HG02642 (cell line): ENCODE data around the gene TUB.

Experiments used
- ATAC-seq: cut with Tn5 transposase; IDR thresholded peaks from one replicate; pipeline ENCODE4 v1.9.1; 2021; ENCODE audit warnings: mild to moderate bottlenecking; ENCODE audit not compliant: unreplicated experiment, poor library complexity

TUB gene

GRCh38 chr11:8067567-8067928 is 13.5 kb upstream of the TUB start:
- no peak for ATAC-seq

DNA sequence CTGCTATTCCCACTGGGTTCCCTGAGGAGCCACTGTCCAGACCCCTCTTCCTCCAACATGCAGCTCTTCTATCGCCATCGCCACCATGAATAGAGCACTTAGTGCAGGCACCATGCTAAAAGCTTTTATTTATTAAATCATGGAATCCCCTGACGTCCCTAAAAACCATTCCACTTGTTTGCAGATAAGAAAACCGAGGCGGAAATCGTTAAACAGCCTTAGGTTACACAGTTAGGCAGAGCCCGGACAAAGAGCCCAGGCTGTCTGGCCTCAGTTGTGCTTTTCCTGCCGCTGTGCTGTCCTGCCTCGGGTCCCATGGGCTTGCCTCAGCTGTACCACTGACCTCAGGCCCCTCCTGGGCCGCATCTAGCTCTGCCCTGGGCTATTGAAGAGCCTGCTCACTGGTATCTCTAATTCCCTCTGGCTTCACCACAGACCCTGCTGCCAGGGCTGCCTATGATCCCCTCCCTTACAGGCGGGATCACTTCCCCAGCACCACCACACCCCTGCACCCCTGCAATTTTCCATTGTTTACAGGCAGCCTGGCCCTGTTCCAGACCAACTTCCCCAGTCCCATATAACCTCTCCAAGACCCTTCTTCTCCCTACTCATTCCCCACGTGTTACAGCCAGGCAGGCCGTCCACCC is 13.0 kb upstream of the TUB start:
- no peak for ATAC-seq

- no peak for ATAC-seq
Measured at GRCh38 chr11:8068605-8069221, 12.3 kb upstream of the TUB start.

DNA sequence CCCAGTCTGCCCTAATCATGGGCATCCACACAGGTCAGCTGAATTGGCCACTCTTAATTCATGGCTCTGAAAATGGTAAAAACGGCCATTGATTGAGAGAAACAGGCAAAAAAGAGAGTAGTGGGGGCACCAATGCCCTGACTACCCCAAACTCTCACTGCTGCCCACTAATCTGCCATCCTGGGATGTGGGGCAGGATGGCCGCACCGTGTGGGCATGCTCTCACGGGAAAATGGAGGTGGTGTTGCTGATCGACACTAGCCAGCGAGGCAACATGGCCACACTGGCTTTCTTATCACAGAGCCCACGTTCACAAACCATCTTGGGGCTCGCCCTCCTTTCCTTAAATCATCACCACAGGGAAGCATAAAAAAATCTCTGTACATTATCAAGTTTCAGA is 11.2 kb upstream of the TUB start:
- no peak for ATAC-seq

DNA sequence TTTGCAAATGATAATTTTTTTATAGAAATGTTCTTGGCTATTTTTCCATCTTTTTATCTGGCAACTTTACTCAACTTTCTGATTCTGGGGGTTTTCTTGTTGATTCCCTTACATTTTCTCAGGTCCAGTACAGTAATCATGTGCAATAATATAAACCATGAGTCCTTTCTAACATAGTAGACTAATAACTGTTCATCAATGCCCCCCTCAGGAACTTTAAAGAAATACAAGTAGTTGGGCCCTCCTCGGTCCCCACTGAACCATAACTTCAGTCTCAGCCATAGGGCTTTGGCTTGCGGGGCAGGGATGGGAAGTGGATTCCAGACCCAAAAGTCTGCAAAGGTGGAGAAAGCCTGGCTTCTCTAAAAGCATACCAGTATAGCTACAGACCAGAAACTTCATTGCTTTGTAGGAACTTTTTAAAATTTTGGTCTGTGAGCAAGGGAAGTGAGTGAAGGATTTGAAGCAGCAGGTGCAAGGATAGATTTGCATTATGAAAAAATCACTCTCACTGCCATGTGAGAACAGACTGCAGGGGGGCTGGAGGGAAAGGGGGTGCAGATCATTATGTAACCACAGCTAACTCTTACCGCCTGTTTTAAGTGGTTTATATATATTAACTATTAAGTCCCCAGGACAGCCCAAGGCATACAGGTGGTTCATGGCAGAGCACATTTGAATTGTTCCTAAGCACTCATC is 10.4 kb upstream of the TUB start:
- ATAC-seq = no peak

GRCh38 chr11:8071616-8072581 is 9.1 kb upstream of the TUB start:
- ATAC-seq = no peak

DNA sequence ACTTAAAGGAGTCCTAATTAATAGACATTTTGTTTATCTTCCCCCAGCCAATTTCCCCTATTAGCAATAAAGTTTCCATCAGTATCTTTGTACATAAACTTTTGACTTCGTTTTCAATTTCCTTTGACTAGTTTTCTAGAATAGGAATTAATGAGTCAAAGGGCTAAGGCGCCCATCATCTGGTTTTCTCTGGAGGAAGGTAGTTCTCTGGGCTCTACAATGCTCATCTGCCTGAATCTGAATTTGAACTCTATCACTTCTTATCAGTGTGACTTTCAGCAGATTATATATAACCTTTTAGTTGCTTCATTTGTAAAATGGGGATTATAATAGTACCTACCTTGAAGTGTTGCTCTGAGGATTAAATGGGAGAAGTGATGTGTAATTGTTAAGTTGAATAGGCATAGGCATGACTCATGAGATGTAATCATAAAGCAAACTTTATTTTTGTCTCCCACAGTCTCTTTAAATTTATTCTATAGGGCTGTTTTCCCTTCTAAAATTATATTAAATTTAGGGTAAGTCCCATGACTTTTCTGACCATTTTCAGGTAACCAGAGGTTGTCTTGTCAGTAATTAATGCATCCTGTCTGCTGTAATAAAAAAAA is 5.8 kb upstream of the TUB start:
- ATAC-seq = no peak

DNA sequence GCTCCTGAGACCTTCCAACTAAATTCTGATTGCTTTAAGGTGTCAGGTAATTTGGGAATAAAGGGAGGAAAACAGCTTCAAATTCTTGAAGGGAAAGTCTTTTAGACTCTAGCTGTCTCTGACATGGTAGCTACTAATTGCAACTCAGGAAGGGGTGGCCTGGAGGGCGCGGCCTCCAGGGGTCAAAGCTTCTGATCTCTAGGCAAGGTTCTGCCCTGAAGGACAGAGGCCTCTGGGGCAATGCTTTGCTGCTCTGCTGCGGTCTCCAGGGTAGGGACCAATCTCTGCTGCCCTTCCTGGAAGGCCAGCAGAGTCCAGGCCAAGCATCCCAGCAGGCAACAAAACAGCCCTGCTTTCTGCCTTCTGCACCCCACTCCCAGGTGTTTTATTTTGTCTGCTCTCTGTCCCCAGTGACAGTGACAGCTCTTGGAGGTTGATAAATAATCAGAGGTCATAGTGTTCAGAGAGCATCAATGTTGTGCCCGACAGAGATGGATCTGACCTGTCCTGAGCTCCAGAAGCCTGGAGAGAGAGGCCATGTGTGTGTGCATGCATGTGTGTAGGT is 1.8 kb upstream of the TUB start:
- ATAC-seq = no peak

- no peak for ATAC-seq
Measured at GRCh38 chr11:8080069-8080670, 841 bp upstream of the TUB start.

DNA sequence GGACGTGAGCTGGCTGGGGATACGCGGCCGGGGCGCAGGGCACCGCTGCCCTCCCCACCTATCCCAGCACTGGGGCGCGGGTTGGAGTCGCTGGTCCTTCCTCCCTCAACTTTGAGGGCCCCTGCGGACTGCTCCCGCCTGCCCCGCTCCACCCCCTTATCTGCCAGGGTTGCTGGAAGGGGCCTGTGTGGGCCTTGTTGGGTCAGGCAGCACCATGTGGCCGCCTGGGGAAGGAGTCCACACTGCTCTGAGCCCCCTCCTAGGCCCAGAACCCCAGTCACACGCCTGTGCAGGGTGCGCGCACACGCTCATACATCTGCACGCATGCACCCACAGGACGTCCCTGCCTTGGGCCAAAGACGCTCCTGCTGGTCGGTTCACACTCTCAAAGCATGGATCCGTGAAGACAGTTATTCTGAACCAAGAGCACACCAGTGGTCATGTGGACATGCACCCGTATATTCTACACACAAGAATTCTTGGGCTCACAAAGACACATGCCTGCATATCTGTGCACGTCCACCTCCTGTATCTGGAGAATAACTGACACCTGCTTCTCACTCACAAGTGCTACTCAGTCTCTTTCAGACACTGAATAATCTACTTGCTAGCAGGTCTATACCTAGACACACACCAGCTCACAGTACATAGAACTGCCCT is 710 bp downstream of the TUB start:
- ATAC-seq = no peak

GRCh38 chr11:8082391-8083087 is 1.5 kb downstream of the TUB start:
- ATAC-seq = no peak

DNA sequence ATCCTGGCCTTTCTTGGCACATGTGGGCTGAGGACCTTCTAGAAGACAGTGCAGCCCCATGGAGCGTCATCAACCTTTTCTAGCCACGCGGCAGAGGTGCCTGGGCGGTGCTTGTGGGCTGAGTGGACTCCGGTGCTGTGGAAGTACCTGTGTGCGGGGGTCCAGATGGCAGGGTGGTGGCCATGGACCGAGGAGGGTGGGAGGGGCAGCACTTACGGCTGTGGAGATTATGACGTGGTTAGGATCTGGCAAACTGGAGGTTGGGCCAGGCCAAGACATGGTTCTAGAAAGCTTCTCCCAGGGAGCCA is 2.0 kb downstream of the TUB start:
- no peak for ATAC-seq

DNA sequence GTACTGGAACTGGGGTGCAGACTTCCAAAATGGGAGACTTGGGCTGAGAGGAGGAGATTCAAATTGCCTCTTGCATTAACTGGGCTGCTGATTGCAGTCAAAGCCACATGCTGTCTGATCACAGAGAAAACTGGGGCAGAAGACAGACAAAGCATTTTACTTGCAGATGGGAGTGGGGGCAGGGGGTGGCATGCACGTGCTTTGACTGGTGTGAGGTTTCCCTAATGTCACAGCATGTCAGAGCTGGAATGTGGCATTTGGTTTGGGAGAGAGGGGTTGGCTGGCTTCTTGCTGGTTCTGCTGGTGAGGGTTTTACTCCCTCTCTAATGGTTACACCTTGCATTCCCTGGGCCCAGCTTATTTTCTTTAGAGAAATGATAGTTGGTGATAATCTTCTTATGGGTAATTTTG is 2.9 kb downstream of the TUB start:
- ATAC-seq = no peak

- ATAC-seq = no peak
Measured at GRCh38 chr11:8084352-8084751, 3.3 kb downstream of the TUB start.

GRCh38 chr11:8085011-8085645 is 4.1 kb downstream of the TUB start:
- ATAC-seq = no peak

- ATAC-seq = no peak
Measured at GRCh38 chr11:8086001-8086479, 5.0 kb downstream of the TUB start.

DNA sequence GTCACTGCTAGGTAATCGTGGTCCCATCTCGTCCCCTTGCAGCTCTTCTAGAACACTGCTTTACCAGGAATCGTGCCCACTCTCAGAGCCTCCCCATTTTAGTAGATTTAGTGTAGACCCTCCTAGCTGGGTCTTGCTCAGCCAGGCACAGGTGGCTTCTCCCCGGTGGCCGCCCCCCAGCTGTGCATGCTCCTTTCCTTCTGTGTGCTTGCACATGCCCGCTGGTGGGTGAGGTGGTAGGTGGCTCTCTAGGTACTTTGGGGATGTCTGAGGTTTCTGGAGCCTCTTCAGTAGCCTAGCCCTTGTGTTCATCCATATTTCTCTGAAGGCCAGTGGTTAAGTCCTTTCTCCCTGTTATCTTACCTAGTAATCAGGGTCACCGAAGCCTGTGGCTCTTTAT is 5.6 kb downstream of the TUB start:
- no peak for ATAC-seq

DNA sequence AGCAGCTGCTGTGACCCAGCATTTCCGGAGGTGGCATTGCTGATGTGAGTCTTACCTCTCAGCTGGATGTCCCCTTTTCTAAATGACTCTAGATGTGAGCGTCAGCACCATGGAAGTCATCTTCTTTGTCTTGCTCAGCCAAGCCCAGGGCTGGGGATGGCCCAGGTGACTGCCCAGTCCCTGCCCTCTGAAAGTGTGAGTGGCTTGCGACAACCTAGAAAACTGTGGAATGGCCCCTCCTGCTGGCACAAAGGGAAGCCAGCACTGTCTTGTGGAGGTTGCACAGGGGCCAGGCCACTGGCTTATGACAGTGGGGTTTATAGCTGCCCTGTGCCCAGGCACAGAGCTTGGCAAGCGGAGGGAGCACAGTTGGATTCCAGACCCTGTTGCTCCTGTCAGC is 6.2 kb downstream of the TUB start:
- no peak for ATAC-seq
